IPS DF 6.9 (cell line): ENCODE measurements around the gene GATA5.

Experiments used
- DNase-seq: peaks from one replicate; pipeline ENCODE4 v3.0.0-alpha.2; 2013; ENCODE audit warnings: low read depth, low spot score
- H3K27ac ChIP-seq: one replicate; pipeline ENCODE4 v1.5.1; 2013; ENCODE audit warnings: low read length, control low read depth
- H3K27me3 ChIP-seq: 2 replicates; pipeline ENCODE4 v1.6.1; 2013; ENCODE audit warnings: mild to moderate bottlenecking, low read length; ENCODE audit not compliant: control insufficient read depth, insufficient read depth
- H3K36me3 ChIP-seq: 2 replicates; pipeline ENCODE4 v1.6.1; 2013; ENCODE audit warnings: low read length; ENCODE audit not compliant: control insufficient read depth, insufficient read depth
- H3K4me1 ChIP-seq: 2 replicates; pipeline ENCODE4 v1.6.1; 2013; ENCODE audit warnings: low read length; ENCODE audit not compliant: control insufficient read depth, insufficient read depth
- H3K4me3 ChIP-seq: 2 replicates; pipeline ENCODE4 v1.5.1; 2013; ENCODE audit warnings: mild to moderate bottlenecking, low read length
- H3K9me3 ChIP-seq: 2 replicates; pipeline ENCODE4 v1.6.1; 2013; ENCODE audit warnings: low read length, inconsistent platforms; ENCODE audit not compliant: control insufficient read depth, insufficient read depth
- WGBS: extraction: QIAGEN DNeasy Blood & Tissue Kit; methylation state at CpG from one replicate; pipeline ENCODE4 v1.1.7; 2013; ENCODE audit warnings: mixed read lengths, missing lambda C conversion rate; ENCODE audit not compliant: insufficient read length, insufficient coverage; 5-methylcytosine and 5-hydroxymethylcytosine counted together

The GATA5 gene

DNA sequence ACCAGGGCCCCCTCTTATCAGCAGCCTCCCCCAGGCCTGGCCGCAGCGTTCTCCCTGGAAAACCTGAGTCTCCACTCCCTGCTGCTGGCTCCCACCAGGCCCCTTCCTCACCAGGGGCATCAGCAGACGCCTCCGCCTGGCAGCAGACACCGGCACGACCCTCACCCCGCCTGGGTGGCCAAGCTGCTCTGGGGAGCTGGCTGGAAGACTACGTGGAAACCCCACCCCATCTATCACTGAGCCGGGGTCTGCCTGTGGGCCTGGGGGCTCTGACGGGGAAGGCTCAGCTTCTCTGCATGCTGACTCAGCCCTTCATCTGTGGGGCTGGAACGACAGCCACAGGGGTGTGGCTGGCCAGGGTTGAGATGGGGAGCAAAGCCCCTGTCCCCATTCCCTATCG is 29.3 kb downstream of the GATA5 start:
- H3K36me3 ChIP-seq, result no peaks in the 10 kb centered on the region
- WGBS, result no CpG with 5 or more reads among the region's 12 CpGs
- H3K4me1 ChIP-seq, result no peaks in the 10 kb centered on the region
- H3K9me3 ChIP-seq, result no peaks in the 10 kb centered on the region
- no peak overlapping the region for H3K27ac ChIP-seq
- DNase-seq, result no peak
- H3K27me3 ChIP-seq, result no peaks in the 10 kb centered on the region
- H3K4me3 ChIP-seq, result no peak overlapping the region

DNA sequence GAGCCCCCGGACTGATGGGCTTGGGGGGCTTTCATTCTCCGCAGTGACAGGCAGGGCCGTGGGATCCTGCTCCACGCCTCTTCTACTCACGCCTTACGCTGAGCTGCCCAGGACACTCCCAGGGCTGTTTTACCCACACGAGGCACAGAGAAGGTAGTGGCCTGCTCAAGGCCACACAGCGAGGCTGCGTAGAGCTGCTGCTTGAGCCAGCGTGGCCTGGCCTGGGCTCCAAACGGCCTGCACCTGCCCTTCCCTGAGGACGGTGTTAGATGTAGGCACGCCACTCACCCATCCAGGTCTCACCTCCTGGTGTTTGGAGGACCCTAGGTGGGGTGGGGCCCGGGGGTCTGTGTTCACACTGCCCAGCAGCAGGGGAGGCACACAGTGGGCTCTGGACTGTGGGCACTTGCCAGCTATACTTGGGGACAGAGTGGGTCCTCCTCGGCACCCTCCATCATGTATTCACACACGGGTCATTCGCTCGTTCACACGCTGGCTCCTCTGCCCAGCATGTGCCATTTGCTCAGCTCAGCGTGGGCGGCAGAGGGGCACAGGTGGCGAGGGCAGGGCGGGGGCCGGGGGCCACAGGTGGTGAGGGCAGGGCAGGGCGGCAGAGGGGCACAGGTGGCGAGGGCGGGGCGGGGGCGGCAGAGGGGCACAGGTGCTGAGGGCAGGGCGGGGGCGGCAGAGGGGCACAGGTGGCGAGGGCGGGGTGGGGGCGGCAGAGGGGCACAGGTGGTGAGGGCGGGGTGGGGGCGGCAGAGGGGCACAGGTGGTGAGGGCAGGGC is 30.0 kb downstream of the GATA5 start:
- Histone ChIP-seq H3K27me3 (no peaks in the 10 kb centered on the region), H3K36me3 (no peaks in the 10 kb centered on the region), H3K4me1 (no peaks in the 10 kb centered on the region), H3K9me3 (no peaks in the 10 kb centered on the region), H3K4me3 (no peak overlapping the region), H3K27ac (no peak overlapping the region)
- WGBS, result no CpG with 5 or more reads among the region's 36 CpGs
- no peak for DNase-seq

DNA sequence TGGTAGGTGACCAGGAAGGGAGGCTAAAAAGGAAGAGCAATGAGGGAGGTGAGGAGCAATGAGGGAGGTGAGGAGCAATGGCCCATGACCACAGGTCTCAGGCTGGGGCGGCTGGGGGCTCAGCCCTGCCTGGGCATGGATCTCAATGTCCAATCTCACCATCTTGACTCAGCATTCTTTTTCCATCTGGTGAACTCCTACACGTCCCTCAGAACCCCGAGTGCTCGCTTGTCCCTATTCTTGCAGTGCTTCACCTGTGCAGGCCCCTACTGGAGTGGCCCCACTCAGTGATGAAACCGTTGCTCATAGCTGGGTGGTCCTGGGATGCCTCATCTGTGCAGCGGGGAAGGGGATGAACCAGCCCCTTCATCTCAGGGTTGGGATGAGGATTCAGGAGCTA is 31.5 kb downstream of the GATA5 start:
- DNase-seq, result no peak
- Histone ChIP-seq H3K36me3 (no peaks in the 10 kb centered on the region), H3K27ac (no peak overlapping the region), H3K4me1 (no peaks in the 10 kb centered on the region), H3K9me3 (no peaks in the 10 kb centered on the region), H3K4me3 (no peak overlapping the region), H3K27me3 (no peaks in the 10 kb centered on the region)
- no CpG with 5 or more reads among the region's 6 CpGs for WGBS

DNA sequence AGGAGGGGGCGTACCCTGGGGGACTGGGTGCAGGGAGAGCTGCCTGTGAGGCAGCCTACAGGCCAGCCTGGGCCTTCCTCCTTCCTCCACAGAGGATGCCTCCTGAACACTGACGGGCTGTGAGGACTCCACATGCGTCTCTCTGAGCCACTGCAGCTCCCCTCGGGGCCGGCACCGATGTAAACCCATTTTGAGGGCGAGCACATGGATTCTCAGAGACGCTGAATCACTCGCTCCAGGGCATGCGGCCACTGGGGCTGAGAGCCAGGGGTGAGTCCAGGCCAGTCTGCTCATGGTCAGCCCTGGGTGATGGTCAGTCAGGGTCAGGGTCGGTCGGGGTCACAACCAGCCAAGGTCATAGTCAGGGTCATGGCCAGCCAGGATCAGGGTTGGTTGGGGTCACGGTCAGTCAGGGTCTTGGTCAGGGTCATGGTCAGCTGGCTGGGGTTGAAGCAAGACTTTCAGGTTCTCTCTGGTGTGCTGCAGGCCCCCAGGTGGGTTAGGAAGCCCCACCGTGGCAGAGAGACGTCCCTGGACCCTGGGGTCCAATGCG is 33.7 kb downstream of the GATA5 start:
- WGBS, result no CpG with 5 or more reads among the region's 16 CpGs
- no peaks in the 10 kb centered on the region for H3K36me3 ChIP-seq
- no peak overlapping the region for H3K4me3 ChIP-seq
- H3K9me3 ChIP-seq, result no peaks in the 10 kb centered on the region
- no peak for DNase-seq
- no peak overlapping the region for H3K27ac ChIP-seq
- H3K4me1 ChIP-seq, result no peaks in the 10 kb centered on the region
- H3K27me3 ChIP-seq, result no peaks in the 10 kb centered on the region

- no peaks in the 10 kb centered on the region for H3K36me3 ChIP-seq
- WGBS, result no CpG with 5 or more reads among the region's 5 CpGs
- no peaks in the 10 kb centered on the region for H3K9me3 ChIP-seq
- no peak overlapping the region for H3K4me3 ChIP-seq
- no peaks in the 10 kb centered on the region for H3K4me1 ChIP-seq
- no peak for DNase-seq
- no peaks in the 10 kb centered on the region for H3K27me3 ChIP-seq
- H3K27ac ChIP-seq, result no peak overlapping the region
Measured at GRCh38 chr20:62439218-62439617, 36.6 kb downstream of the GATA5 start.

DNA sequence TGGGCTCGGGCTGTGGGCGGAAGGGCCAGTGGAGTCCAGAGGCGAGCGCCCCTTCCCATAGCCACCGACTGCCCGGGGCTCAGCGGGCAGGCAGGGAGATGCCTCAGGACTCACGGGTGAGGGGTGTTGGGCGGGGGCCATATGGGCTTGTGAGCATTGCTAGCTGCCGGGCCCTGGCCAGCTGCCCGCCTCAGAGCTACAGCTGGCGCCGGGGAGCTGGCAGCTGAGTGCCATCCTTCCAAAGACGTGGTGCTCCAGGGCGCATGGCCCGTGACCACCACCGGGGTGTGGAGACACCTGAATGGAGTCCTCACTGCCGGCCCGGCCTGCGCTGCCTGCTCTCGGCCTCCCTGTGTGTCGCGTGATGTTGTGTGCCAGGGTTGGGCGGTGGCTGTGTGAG is 37.9 kb downstream of the GATA5 start:
- WGBS, result no CpG with 5 or more reads among the region's 24 CpGs
- Histone ChIP-seq H3K4me3 (no peak overlapping the region), H3K36me3 (no peaks in the 10 kb centered on the region), H3K27ac (no peak overlapping the region), H3K27me3 (no peaks in the 10 kb centered on the region), H3K9me3 (no peaks in the 10 kb centered on the region), H3K4me1 (no peaks in the 10 kb centered on the region)
- DNase-seq, result no peak

DNA sequence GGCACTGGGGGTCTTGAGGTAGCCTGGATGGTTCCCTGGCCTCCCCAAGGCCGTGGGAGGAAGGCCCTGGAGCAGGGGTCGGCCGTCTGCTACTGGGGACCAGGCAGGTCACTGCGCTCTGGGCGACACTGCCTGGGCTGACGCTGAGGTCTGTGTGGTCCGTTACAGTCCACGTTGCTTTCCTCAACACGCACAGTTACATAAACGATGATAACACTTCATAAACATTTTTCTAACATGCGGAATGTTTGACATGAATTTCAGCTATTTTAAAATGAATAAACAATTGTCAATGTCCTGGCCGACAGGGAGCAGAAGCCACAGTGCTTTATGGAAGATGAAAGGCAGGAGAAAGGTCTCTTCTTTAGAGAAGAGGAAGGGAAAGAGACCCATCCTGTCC is 38.3 kb downstream of the GATA5 start:
- no CpG with 5 or more reads among the region's 12 CpGs for WGBS
- H3K4me3 ChIP-seq, result no peak overlapping the region
- no peaks in the 10 kb centered on the region for H3K36me3 ChIP-seq
- no peaks in the 10 kb centered on the region for H3K4me1 ChIP-seq
- no peaks in the 10 kb centered on the region for H3K27me3 ChIP-seq
- no peak for DNase-seq
- H3K27ac ChIP-seq, result no peak overlapping the region
- H3K9me3 ChIP-seq, result no peaks in the 10 kb centered on the region

DNA sequence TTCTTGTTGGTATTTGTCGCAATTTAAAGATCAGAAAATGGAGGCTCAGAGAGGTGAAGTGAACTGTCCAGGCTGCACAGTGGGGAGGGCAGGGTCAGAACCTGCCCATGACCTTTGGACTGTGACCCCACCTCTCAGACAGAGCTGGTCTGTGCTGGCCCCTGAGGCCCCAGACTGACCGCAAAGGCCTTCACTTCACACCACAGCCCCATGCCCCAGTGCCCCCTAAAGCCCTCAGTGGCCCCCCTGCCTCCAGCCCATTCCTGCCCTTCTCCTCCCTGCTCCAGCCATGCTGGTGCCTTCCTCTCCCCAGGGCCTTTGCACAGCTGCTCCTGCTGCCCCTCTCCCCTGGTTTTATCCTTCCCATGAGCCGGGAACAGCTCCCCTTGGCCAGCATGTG is 39.1 kb downstream of the GATA5 start:
- H3K27me3 ChIP-seq, result no peaks in the 10 kb centered on the region
- H3K9me3 ChIP-seq, result no peaks in the 10 kb centered on the region
- no CpG with 5 or more reads among the region's 3 CpGs for WGBS
- H3K27ac ChIP-seq, result no peak overlapping the region
- H3K4me1 ChIP-seq, result no peaks in the 10 kb centered on the region
- no peak for DNase-seq
- no peak overlapping the region for H3K4me3 ChIP-seq
- H3K36me3 ChIP-seq, result no peaks in the 10 kb centered on the region

GRCh38 chr20:62433658-62434497 is 41.9 kb downstream of the GATA5 start:
- no peak overlapping the region for H3K27ac ChIP-seq
- no CpG with 5 or more reads among the region's 32 CpGs for WGBS
- DNase-seq, result no peak

DNA sequence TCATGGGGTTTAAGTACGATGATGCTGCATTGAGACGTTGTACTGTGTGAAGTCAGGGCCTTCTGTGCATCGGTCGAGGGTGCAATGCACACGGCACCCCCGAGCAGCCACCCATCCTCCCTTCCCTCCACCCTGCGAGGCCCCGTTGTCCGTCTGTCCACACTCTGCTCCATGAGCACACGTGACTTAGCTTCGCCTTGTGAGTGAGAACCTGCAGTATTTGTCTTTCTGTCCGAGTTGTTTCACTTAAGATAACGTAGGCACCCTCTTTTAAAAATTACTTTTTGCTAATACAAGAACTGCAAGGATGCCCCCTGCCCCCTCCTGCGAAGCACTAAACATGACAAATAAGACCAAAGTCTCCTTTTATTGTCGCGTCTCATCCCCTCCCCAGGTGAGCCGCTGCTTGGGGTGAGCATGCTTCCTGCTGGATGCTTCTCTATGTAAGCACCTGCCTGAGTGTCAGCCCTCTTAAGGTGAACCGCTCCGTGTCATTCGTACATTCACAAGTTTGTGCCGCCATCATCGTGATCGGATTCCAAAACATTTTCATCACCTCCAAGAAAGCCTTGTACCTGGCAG is 44.8 kb downstream of the GATA5 start:
- H3K27ac ChIP-seq, result no peak overlapping the region
- no peak overlapping the region for H3K4me3 ChIP-seq
- no peaks in the 10 kb centered on the region for H3K27me3 ChIP-seq
- no peaks in the 10 kb centered on the region for H3K9me3 ChIP-seq
- no peaks in the 10 kb centered on the region for H3K36me3 ChIP-seq
- DNase-seq, result no peak
- WGBS, result no CpG with 5 or more reads among the region's 23 CpGs
- H3K4me1 ChIP-seq, result peaks cover 21% of the 10 kb centered on the region

More at GRCh38 chr20:62433658-62434497, 41.9 kb downstream of the GATA5 start:
- no peaks in the 10 kb centered on the region; the same call in 1 of the 2 replicates for H3K4me1 ChIP-seq
- H3K27me3 ChIP-seq, result no peaks in the 10 kb centered on the region
- H3K36me3 ChIP-seq, result no peaks in the 10 kb centered on the region
- no peaks in the 10 kb centered on the region for H3K9me3 ChIP-seq
- no peak overlapping the region for H3K4me3 ChIP-seq
